HG03045 (cell line): ENCODE measurements around the gene PGM2L1.
"Not testable (repeated sequence)": the region's sequence is repeated elsewhere in the genome, so short reads cannot be mapped to it uniquely, and the experiment has no call there.

Experiments used
- ATAC-seq: cut with Tn5 transposase; IDR thresholded peaks from one replicate; pipeline ENCODE4 v1.9.1; 2021; ENCODE audit warnings: mild to moderate bottlenecking, moderate library complexity; ENCODE audit not compliant: unreplicated experiment

The PGM2L1 gene

GRCh38 chr11:74403607-74404321 is 5.5 kb upstream of the PGM2L1 start:
- ATAC-seq, result no peak

GRCh38 chr11:74400606-74401005 is 2.4 kb upstream of the PGM2L1 start:
- no peak for ATAC-seq

GRCh38 chr11:74397501-74398243 is 561 bp downstream of the PGM2L1 start:
- ATAC-seq, result peak; percentile 17

- no peak for ATAC-seq
Observed at GRCh38 chr11:74392256-74392655, 6.0 kb downstream of the PGM2L1 start.

- ATAC-seq, result no peak
Observed at GRCh38 chr11:74391193-74391592, 7.0 kb downstream of the PGM2L1 start.

GRCh38 chr11:74390697-74391096 is 7.5 kb downstream of the PGM2L1 start:
- no peak for ATAC-seq

GRCh38 chr11:74388678-74389327 is 9.4 kb downstream of the PGM2L1 start:
- no peak for ATAC-seq

- no peak for ATAC-seq
Observed at GRCh38 chr11:74384641-74385040, 13.6 kb downstream of the PGM2L1 start.

GRCh38 chr11:74380746-74381439 is 17.3 kb downstream of the PGM2L1 start:
- ATAC-seq, result no peak

- no peak for ATAC-seq
Observed at GRCh38 chr11:74377689-74378088, 20.5 kb downstream of the PGM2L1 start.

GRCh38 chr11:74373382-74373781 is 24.9 kb downstream of the PGM2L1 start:
- ATAC-seq, result no peak

GRCh38 chr11:74371269-74372052 is 26.8 kb downstream of the PGM2L1 start:
- ATAC-seq, result no peak

- no peak for ATAC-seq
Observed at GRCh38 chr11:74370123-74370522, 28.1 kb downstream of the PGM2L1 start.

- no peak for ATAC-seq
Observed at GRCh38 chr11:74367881-74368280, 30.4 kb downstream of the PGM2L1 start.

GRCh38 chr11:74366576-74366975 is 31.7 kb downstream of the PGM2L1 start:
- no peak for ATAC-seq

- ATAC-seq, result not testable (repeated sequence)
Observed at GRCh38 chr11:74365805-74366204, 32.4 kb downstream of the PGM2L1 start.

GRCh38 chr11:74357449-74357848 is 40.8 kb downstream of the PGM2L1 start:
- ATAC-seq, result no peak

GRCh38 chr11:74355626-74356025 is 42.6 kb downstream of the PGM2L1 start:
- ATAC-seq, result no peak

- no peak for ATAC-seq
Observed at GRCh38 chr11:74354036-74354435, 44.2 kb downstream of the PGM2L1 start.

GRCh38 chr11:74347381-74347780 is 50.9 kb downstream of the PGM2L1 start:
- ATAC-seq, result no peak

- no peak for ATAC-seq
Observed at GRCh38 chr11:74345420-74345819, 52.8 kb downstream of the PGM2L1 start.
